GM19452 (cell line): Measurements from ENCODE around the gene RYR3.

Experiments
- ATAC-seq: cut with Tn5 transposase; IDR thresholded peaks from one replicate; pipeline ENCODE4 v1.9.1; 2021; ENCODE audit not compliant: unreplicated experiment

The RYR3 gene

GRCh38 chr15:33378866-33379480 lies 68.2 kb downstream of the RYR3 start:
- no peak for ATAC-seq

GRCh38 chr15:33380406-33380805 lies 69.6 kb downstream of the RYR3 start:
- no peak for ATAC-seq

DNA sequence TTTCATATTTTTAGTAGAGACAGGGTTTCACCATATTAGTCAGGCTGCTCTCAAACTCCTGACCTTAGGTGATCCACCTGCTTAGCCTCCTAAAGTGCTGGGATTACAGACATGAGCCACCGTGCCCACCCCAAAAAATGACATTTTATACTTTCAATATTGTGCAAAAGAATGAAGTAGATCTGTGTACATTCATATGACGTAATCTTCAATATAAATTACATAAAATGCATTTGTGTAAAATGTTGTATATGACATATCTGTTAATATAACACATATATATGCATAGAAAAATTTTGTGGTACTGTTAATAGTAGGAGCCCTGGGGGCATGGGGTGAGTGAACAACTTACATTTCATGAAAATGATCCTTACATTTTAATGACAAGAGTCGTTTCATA lies 71.7 kb downstream of the RYR3 start:
- no peak for ATAC-seq

DNA sequence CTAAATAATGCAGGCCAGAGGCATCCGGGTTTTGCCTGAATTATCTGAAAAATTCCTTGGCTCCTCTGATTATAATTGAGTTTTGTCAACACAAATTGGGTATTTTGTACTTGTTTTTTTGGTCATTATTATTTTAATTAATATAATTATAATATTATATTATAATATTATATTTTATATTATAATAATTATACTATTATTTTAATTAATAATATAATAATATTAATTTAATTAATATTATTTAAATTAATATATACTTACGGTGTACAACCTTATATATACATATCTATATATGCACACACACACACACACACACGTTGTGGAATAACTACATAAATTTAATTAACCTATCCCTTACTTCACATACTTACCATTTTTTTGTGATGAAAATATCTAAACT lies 73.5 kb downstream of the RYR3 start:
- no peak for ATAC-seq

- ATAC-seq, result no peak
Observed at GRCh38 chr15:33392453-33392852, 81.7 kb downstream of the RYR3 start.

DNA sequence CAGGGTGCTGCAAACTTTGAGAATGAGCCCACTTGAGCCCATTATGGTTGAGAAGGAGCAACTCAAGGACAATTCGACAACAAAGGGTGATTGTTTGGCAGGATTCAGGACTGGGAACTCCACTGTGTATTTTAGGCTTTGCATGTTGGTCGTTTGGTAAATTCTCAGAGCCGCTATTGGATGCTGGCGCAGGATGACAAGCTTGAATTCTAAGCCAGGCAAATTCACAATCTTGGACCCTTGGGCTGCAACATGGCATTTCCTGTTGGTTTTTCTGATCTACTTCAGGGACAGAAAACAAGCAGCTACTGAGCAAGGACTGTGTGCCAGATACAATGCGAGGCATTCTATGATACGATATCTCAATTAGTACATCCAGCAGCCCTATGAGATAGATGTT lies 82.8 kb downstream of the RYR3 start:
- no peak for ATAC-seq

- no peak for ATAC-seq
Observed at GRCh38 chr15:33395321-33395720, 84.6 kb downstream of the RYR3 start.

DNA sequence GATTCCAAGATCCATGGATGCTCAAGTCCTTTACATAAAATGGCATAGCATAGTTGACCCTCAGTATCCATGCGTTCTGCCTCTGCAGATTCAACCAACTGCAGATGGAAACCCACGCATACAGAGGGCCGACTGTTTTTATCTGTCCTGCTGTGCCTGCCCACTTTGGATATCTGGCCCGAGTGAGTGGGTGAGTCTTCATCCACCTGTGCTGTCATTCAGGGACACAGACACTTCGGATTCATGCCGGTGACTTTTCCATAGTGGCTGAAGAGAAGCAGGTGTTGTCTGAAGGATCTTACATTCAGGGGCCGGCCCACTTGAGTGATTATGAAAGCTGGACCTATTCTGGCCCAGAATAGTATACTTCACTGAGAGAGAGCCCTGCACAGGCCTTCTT lies 85.1 kb downstream of the RYR3 start:
- ATAC-seq, result no peak

- no peak for ATAC-seq
Observed at GRCh38 chr15:33396475-33396874, 85.7 kb downstream of the RYR3 start.

DNA sequence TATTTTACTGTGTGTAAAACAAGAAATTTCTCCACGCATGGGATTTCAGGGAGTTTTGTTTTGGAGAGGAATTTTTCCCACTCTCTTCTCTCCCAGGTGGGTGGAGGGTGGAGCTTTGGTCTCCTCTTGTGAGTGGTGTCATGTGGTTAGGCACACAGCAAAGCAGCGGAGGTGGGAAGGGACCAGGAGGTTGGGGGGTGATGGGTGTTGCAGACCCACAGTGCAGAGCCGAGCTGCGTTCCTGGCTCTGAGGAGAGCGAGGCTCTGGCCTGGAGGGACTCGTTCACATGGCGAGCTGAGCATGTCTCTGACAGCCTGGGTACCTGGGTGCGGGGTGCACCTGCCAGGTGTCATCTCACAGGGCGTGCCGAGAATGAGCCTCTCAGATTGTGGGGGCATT lies 87.8 kb downstream of the RYR3 start:
- ATAC-seq, result no peak

GRCh38 chr15:33400941-33401340 lies 90.2 kb downstream of the RYR3 start:
- ATAC-seq, result no peak

DNA sequence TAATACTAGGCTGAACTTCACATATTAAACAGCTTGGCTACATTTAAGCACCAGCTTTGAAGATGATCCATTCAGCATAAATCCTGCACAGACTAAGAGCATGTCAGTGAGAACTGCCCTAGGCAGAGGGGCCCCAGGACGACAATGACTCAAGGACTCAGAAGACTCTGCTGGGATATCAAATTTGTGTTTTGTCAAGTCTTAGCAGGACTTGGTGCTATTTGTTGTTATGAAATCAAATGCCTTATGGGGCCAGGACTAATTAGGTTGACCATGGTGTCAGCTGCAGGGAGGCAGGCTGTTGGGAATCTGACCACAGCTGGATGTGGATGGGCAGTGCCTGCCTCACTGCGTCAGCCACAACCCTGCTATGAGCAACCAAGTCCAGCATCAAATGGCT lies 91.8 kb downstream of the RYR3 start:
- no peak for ATAC-seq

- ATAC-seq, result no peak
Observed at GRCh38 chr15:33405096-33405495, 94.3 kb downstream of the RYR3 start.

- no peak for ATAC-seq
Observed at GRCh38 chr15:33411596-33412540, 101.1 kb downstream of the RYR3 start.

DNA sequence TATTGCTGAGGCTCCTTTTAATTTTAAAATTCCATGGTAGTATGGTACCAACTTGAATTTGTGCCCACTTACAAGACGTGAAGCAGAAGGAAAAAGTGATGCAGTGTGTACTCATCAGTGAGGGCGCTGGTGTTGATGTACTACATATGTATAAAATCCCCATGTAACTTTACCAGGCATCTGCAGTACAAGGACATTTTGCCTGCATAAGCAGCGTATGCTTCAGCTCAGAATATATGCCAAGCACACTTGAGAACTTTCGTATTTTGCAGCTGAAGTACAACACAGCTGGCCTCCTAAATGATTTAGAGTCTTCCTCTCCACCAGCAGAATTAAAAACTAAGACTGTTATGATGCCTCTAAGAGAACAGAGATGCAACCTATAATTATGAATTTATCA lies 108.9 kb downstream of the RYR3 start:
- ATAC-seq, result no peak

GRCh38 chr15:33424025-33424424 lies 113.3 kb downstream of the RYR3 start:
- ATAC-seq, result no peak

DNA sequence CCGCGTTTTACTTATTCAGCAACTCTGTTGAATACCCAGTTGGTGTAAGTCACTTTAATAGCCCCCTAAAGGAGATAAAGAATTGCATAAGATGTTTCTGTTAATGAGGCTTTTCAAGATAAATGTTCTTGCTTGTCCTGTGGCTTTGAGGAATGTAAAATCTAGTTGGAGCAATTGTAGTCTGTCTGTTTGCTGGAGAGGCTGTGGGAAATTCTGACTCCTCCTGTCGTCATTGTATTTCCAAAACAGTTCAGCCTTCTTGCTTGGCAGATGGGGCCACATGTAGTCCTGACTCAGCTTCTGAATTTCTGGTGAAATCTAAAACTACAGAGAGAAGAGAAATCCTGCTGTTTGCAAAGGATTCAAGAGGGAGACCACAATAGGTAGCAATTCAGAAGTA lies 114.4 kb downstream of the RYR3 start:
- no peak for ATAC-seq

DNA sequence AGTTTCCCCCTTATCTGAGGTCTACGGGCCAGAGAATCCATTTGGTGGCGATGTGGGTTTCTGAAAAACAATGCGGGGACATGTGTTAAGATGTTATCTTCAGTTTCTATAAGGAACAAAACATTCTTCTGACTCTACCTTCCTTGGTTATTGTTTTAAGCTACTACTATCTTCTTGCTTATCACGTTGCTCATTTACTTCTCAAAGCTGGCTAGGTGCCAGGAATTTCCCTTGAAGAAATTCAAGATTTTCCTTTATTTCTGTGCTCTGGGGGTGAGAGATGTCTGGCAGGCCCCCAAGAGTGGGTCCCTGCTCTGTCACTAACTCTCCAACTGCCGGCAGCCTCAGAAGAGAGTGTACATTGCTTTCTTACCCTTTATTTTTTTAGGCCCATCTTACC lies 119.8 kb downstream of the RYR3 start:
- no peak for ATAC-seq

DNA sequence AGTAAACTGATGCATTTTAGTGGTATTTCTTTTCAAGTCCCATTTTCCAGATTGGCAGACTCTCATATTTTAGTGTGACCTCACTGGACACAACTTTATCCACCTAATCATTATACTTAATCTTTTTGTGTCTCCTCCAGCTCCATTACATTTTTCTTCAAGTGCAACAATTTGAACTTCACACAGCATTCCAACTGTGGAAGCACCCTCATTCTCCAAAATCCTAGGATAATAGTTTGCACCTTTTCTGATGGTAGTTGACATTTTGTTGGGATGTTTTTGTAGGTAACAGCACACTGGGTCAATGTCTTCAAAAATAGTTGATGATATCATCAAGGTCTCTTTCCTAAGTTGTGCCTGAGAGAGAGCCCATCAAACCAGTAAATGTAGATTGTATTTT lies 123.1 kb downstream of the RYR3 start:
- no peak for ATAC-seq

GRCh38 chr15:33438396-33438795 lies 127.6 kb downstream of the RYR3 start:
- ATAC-seq, result no peak

DNA sequence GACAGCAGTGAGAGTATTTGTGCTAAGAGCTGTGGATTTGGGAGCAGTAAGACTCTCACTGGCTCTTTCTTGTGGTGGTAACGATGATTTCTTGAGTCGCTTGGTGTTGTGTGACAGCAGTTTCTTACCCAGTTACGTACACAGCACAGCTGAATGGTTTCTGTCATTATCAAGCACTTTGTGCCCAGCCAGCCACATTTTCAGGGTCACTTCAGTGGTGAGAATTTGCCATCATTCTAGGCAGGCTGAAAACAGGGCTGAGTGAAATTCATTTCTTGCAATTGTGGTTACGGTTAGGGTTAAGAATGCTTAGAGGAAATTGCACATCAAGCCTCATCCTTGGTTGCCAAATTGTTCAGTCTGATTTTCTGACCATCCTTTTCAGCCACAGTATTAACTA lies 130.1 kb downstream of the RYR3 start:
- ATAC-seq, result no peak

GRCh38 chr15:33442449-33442848 lies 131.7 kb downstream of the RYR3 start:
- ATAC-seq, result no peak

GRCh38 chr15:33443708-33444107 lies 132.9 kb downstream of the RYR3 start:
- ATAC-seq, result no peak
